Effector memory CD8-positive, alpha-beta T cell (primary cell): ENCODE data around the gene LMBR1.
"Not testable (repeated sequence)": the region's sequence is repeated elsewhere in the genome, so short reads cannot be mapped to it uniquely, and the experiment has no call there.

Experiments used
- ATAC-seq: fragments of 150-1000 bp; cut with Tn5 transposase; replicated peaks from 2 replicates; pipeline ENCODE4 v1.10.0; 2021; ENCODE audit warnings: mild to moderate bottlenecking, moderate library complexity
- DNase-seq, 3 experiments: peaks; one replicate each; pipeline ENCODE4 v3.0.0; 2021
- H3K27ac Mint-ChIP-seq, 2 donors: one replicate each; pipeline ENCODE4 v1.8.0; 2022; ENCODE audit warnings: mild to moderate bottlenecking in 2 of 2, mixed read lengths in 2 of 2, moderate library complexity in 2 of 2
- H3K27me3 Mint-ChIP-seq, 2 donors: one replicate each; pipeline ENCODE4 v1.8.0; 2022; ENCODE audit warnings: mixed read lengths in 2 of 2
- H3K36me3 Mint-ChIP-seq: one replicate; pipeline ENCODE4 v1.8.0; 2022; ENCODE audit warnings: mild to moderate bottlenecking, moderate library complexity, mixed read lengths; ENCODE audit not compliant: insufficient read depth
- H3K4me1 Mint-ChIP-seq, 2 donors: one replicate each; pipeline ENCODE4 v1.8.0; 2022; ENCODE audit warnings: low read depth in 2 of 2, mixed read lengths in 2 of 2
- H3K4me3 Mint-ChIP-seq, 2 donors: one replicate each; pipeline ENCODE4 v1.8.0; 2022; ENCODE audit warnings: mild to moderate bottlenecking in 2 of 2, mixed read lengths in 2 of 2, moderate library complexity in 2 of 2
- H3K9me3 Mint-ChIP-seq, 2 donors: one replicate each; pipeline ENCODE4 v1.8.0; 2022; ENCODE audit warnings: mixed read lengths in 2 of 2

Gene LMBR1

GRCh38 chr7:156922304-156922703 is 29.3 kb upstream of the LMBR1 start:
- Mint-ChIP-seq H3K27me3 (peaks cover 24 to 40% of the 10 kb centered on the region in 2 donors), H3K27ac (peak overlapping the region; percentile 88 to 90), H3K36me3 (peaks cover 21% of the 10 kb centered on the region), H3K4me3 (peak overlapping the region; percentile 60 to 69), H3K4me1 (peaks cover 20 to 26% of the 10 kb centered on the region in 2 donors)
- not testable (repeated sequence) for H3K9me3 Mint-ChIP-seq, ATAC-seq, DNase-seq

GRCh38 chr7:156920487-156921373 is 27.7 kb upstream of the LMBR1 start:
- Mint-ChIP-seq H3K4me1 (peaks cover 20 to 26% of the 10 kb centered on the region in 2 donors), H3K36me3 (peaks cover 21% of the 10 kb centered on the region)
- H3K27ac Mint-ChIP-seq, result not testable (repeated sequence)

GRCh38 chr7:156920076-156920475 is 27.1 kb upstream of the LMBR1 start:
- DNase-seq, result no peak
- H3K4me3 Mint-ChIP-seq, result peak overlapping the region in 1 of 2 donors; percentile 43
- H3K27ac Mint-ChIP-seq, result no peak overlapping the region
- peaks cover 21% of the 10 kb centered on the region for H3K36me3 Mint-ChIP-seq
- peaks cover 20 to 26% of the 10 kb centered on the region in 2 donors for H3K4me1 Mint-ChIP-seq
- peaks cover 3 to 7% of the 10 kb centered on the region in 2 donors for H3K9me3 Mint-ChIP-seq
- H3K27me3 Mint-ChIP-seq, result peaks cover 40 to 62% of the 10 kb centered on the region in 2 donors
- ATAC-seq, result no peak

More at GRCh38 chr7:156920487-156921373, 27.7 kb upstream of the LMBR1 start:
- peaks cover 35 to 56% of the 10 kb centered on the region in 2 donors for H3K27me3 Mint-ChIP-seq
- not testable (repeated sequence) for ATAC-seq, H3K9me3 Mint-ChIP-seq, DNase-seq
- peak overlapping the region in 1 of 2 donors; percentile 43 for H3K4me3 Mint-ChIP-seq

- peaks cover 20 to 23% of the 10 kb centered on the region in 2 donors for H3K4me1 Mint-ChIP-seq
- peaks cover 40 to 66% of the 10 kb centered on the region in 2 donors for H3K27me3 Mint-ChIP-seq
- DNase-seq, result no peak
- no peak overlapping the region for H3K4me3 Mint-ChIP-seq
- no peak overlapping the region for H3K27ac Mint-ChIP-seq
- H3K9me3 Mint-ChIP-seq, result peaks cover 3 to 7% of the 10 kb centered on the region in 2 donors
- H3K36me3 Mint-ChIP-seq, result peaks cover 18% of the 10 kb centered on the region
- no peak for ATAC-seq
These were observed 26.2 kb upstream of the LMBR1 start for GRCh38 chr7:156919132-156919713.

- no peak overlapping the region for H3K4me3 Mint-ChIP-seq
- H3K27ac Mint-ChIP-seq, result no peak overlapping the region
- H3K36me3 Mint-ChIP-seq, result peaks cover 14% of the 10 kb centered on the region
- ATAC-seq (no peak), DNase-seq (no peak)
- peaks cover 46 to 71% of the 10 kb centered on the region in 2 donors for H3K27me3 Mint-ChIP-seq
- H3K4me1 Mint-ChIP-seq, result peaks cover 20% of the 10 kb centered on the region in 2 donors
- H3K9me3 Mint-ChIP-seq, result peaks cover 3 to 6% of the 10 kb centered on the region in 2 donors
These were observed 25.7 kb upstream of the LMBR1 start for GRCh38 chr7:156918635-156919034.

- not testable (repeated sequence) for H3K4me3 Mint-ChIP-seq, H3K9me3 Mint-ChIP-seq, H3K4me1 Mint-ChIP-seq, H3K27ac Mint-ChIP-seq, DNase-seq, ATAC-seq, H3K36me3 Mint-ChIP-seq
- H3K27me3 Mint-ChIP-seq, result peaks cover 18 to 24% of the 10 kb centered on the region in 2 donors
These were observed 16.7 kb upstream of the LMBR1 start for GRCh38 chr7:156909574-156910252.

- ATAC-seq (no peak), DNase-seq (no peak)
- H3K27ac Mint-ChIP-seq, result no peak overlapping the region
- H3K27me3 Mint-ChIP-seq, result peaks cover 16 to 21% of the 10 kb centered on the region in 2 donors
- peaks cover 4 to 8% of the 10 kb centered on the region in 2 donors for H3K4me1 Mint-ChIP-seq
- H3K4me3 Mint-ChIP-seq, result no peak overlapping the region
- H3K9me3 Mint-ChIP-seq, result no peaks in the 10 kb centered on the region
- peaks cover 3% of the 10 kb centered on the region for H3K36me3 Mint-ChIP-seq
These were observed 14.7 kb upstream of the LMBR1 start for GRCh38 chr7:156907656-156908055.

- no peak for ATAC-seq
- no peak for DNase-seq
- no peak overlapping the region for H3K27ac Mint-ChIP-seq
- peaks cover 3% of the 10 kb centered on the region for H3K36me3 Mint-ChIP-seq
- no peaks in the 10 kb centered on the region for H3K9me3 Mint-ChIP-seq
- peaks cover 22 to 27% of the 10 kb centered on the region in 2 donors for H3K27me3 Mint-ChIP-seq
- peaks cover 4 to 8% of the 10 kb centered on the region in 2 donors for H3K4me1 Mint-ChIP-seq
- H3K4me3 Mint-ChIP-seq, result no peak overlapping the region
These were observed 13.2 kb upstream of the LMBR1 start for GRCh38 chr7:156906200-156906649.

GRCh38 chr7:156903232-156903909 is 10.4 kb upstream of the LMBR1 start:
- H3K4me3 Mint-ChIP-seq, result no peak overlapping the region
- peaks cover 0 to 4% of the 10 kb centered on the region in 2 donors for H3K4me1 Mint-ChIP-seq
- ATAC-seq, result peak; percentile 71
- no peaks in the 10 kb centered on the region for H3K9me3 Mint-ChIP-seq
- no peak overlapping the region for H3K27ac Mint-ChIP-seq
- DNase-seq, result no peak
- peaks cover 23 to 46% of the 10 kb centered on the region in 2 donors for H3K27me3 Mint-ChIP-seq
- H3K36me3 Mint-ChIP-seq, result peaks cover 3% of the 10 kb centered on the region

- peaks cover 12 to 13% of the 10 kb centered on the region in 2 donors for H3K4me1 Mint-ChIP-seq
- not testable (repeated sequence) for H3K36me3 Mint-ChIP-seq, H3K9me3 Mint-ChIP-seq, H3K4me3 Mint-ChIP-seq, DNase-seq, ATAC-seq, H3K27ac Mint-ChIP-seq
- H3K27me3 Mint-ChIP-seq, result peaks cover 23 to 46% of the 10 kb centered on the region in 2 donors
These were observed 7.1 kb upstream of the LMBR1 start for GRCh38 chr7:156900093-156900492.

- no peak for ATAC-seq
- H3K4me3 Mint-ChIP-seq, result no peak overlapping the region
- H3K9me3 Mint-ChIP-seq, result no peaks in the 10 kb centered on the region
- H3K4me1 Mint-ChIP-seq, result peaks cover 13% of the 10 kb centered on the region in 2 donors
- no peaks in the 10 kb centered on the region for H3K36me3 Mint-ChIP-seq
- no peak overlapping the region for H3K27ac Mint-ChIP-seq
- H3K27me3 Mint-ChIP-seq, result peaks cover 23 to 46% of the 10 kb centered on the region in 2 donors
- DNase-seq, result no peak
These were observed 6.0 kb upstream of the LMBR1 start for GRCh38 chr7:156898938-156899337.

GRCh38 chr7:156897673-156898072 is 4.7 kb upstream of the LMBR1 start:
- Mint-ChIP-seq H3K4me3 (no peak overlapping the region), H3K9me3 (no peaks in the 10 kb centered on the region), H3K4me1 (peaks cover 12 to 13% of the 10 kb centered on the region in 2 donors), H3K27ac (no peak overlapping the region), H3K27me3 (peaks cover 14 to 34% of the 10 kb centered on the region in 2 donors), H3K36me3 (no peaks in the 10 kb centered on the region)
- ATAC-seq (no peak), DNase-seq (no peak)
